Spleen (tissue), 11 donors: ENCODE results near the gene TGFBR3L. TPM values are rescaled to one million over a fixed set of nuclear protein-coding genes. Genes with fewer than 3 reads are reported as not detected.
"Not testable (repeated sequence)": the region's sequence is repeated elsewhere in the genome, so short reads cannot be mapped to it uniquely, and the experiment has no call there.

Experiments used
- DNase-seq: peaks from one replicate; pipeline ENCODE4 v3.0.0-alpha.2; 2020
- H3K27ac ChIP-seq, 8 donors: fragments of 200-600 bp; sonication (generic) in 7 of 8; 1 replicate in 4 of 8; 2 replicates in 4 of 8; pipeline versions ENCODE4 v1.5.0 to v1.8.0; 2016 to 2021; ENCODE audit warnings: inconsistent platforms in 4 of 8, mild to moderate bottlenecking in 4 of 8, moderate library complexity in 1 of 8
- H3K27me3 ChIP-seq, 7 donors: fragments of 200-600 bp; sonication (generic) in 6 of 7; replicated peaks in 1 of 7; 1 replicate in 4 of 7; 2 replicates in 3 of 7; pipeline versions ENCODE4 v1.5.0 to v1.8.0; 2016 to 2021; ENCODE audit warnings: inconsistent platforms in 3 of 7, mild to moderate bottlenecking in 1 of 7
- H3K36me3 ChIP-seq, 6 donors: fragments of 200-600 bp; sonication (generic) in 5 of 6; 1 replicate in 4 of 6; 2 replicates in 2 of 6; pipeline versions ENCODE4 v1.5.0 to v1.8.0; 2016 to 2021; ENCODE audit warnings: inconsistent platforms in 2 of 6
- H3K4me1 ChIP-seq, 6 donors: fragments of 200-600 bp; sonication (generic) in 5 of 6; 1 replicate in 3 of 6; 2 replicates in 3 of 6; pipeline versions ENCODE4 v1.5.0 to v1.8.0; 2016 to 2021; ENCODE audit warnings: inconsistent platforms in 3 of 6
- H3K4me3 ChIP-seq, 8 donors: fragments of 200-600 bp; sonication (generic) in 7 of 8; 1 replicate in 4 of 8; 2 replicates in 4 of 8; pipeline versions ENCODE4 v1.5.0 to v1.8.0; 2016 to 2021; ENCODE audit warnings: inconsistent platforms in 4 of 8, mild to moderate bottlenecking in 4 of 8, moderate library complexity in 2 of 8
- H3K9me3 ChIP-seq, 8 donors: fragments of 200-600 bp; sonication (generic) in 7 of 8; 1 replicate in 4 of 8; 2 replicates in 4 of 8; pipeline versions ENCODE4 v1.5.0 to v1.8.0; 2016 to 2021; ENCODE audit warnings: inconsistent platforms in 4 of 8
- CTCF ChIP-seq, 11 experiments: fragments of 200-600 bp in 7 of 11; fragments of 450-650 bp in 4 of 11; sonication (generic) in 4 of 11; IDR thresholded peaks in 8 of 11; conservative IDR thresholded peaks in 3 of 11; 1 replicate in 7 of 11; 2 replicates in 4 of 11; pipeline versions ENCODE4 v1.4.0 to v1.8.0; 2016 to 2021; ENCODE audit warnings: antibody characterized with exemption in 11 of 11, inconsistent platforms in 4 of 11, mild to moderate bottlenecking in 1 of 11
- POLR2A ChIP-seq, 3 donors: fragments of 450-650 bp; IDR thresholded peaks; one replicate each; pipeline ENCODE4 v1.5.1; 2017; ENCODE audit warnings: antibody characterized with exemption in 3 of 3, mild to moderate bottlenecking in 1 of 3
- POLR2AphosphoS5 ChIP-seq, 3 donors: sonication (generic); formaldehyde crosslinking; IDR thresholded peaks; one replicate each; pipeline ENCODE4 v1.5.1; 2017; ENCODE audit warnings: antibody characterized with exemption in 3 of 3
- WGBS, 5 donors: extraction: QIAGEN DNeasy Blood & Tissue Kit in 3 of 5; methylation state at CpG; one replicate each; pipeline versions ENCODE4 v1.1.5 to v1.1.7; 2013 to 2018; 5-methylcytosine and 5-hydroxymethylcytosine counted together
- intact Hi-C: fragments of 100-400 bp; cut with DNase I; formaldehyde crosslinking; loops from one replicate; pipeline ENCODE4 v1.15.0; 2023; ENCODE audit warnings: low total_unique reads
- polyA plus RNA-seq, 3 donors: library from polyadenylated mRNA; stranded (reverse); fragments of 200-250 nt; gene quantifications; one replicate each; pipeline ENCODE4 v1.2.1, GENCODE V29; 2013
- total RNA-seq, 7 donors: library from RNA; depleted of rRNA in 3 of 7; stranded (reverse); fragments of >200 nt in 3 of 7; fragmentation: NEBNext Ultra II Directional in 4 of 7; extraction: Animal tissue kit (Norgen Biotek cat#: 25700) in 4 of 7; gene quantifications; one replicate each; pipeline versions ENCODE4 v1.1.0 to v1.2.1, GENCODE V29; 2016 to 2021
- donor health status: healthy with polysubstance abuse.
- donor health status: DM: no; HTN: no; CAD: no; lungs with moderate emphysema.
- donor health status: DM: no; HTN: no; CAD: no.
- donor health status: Bipolar disorder and iron deficiency.
- donor health status: healthy.
- donor health status: DM: no; HTN: no; CAD: no.
- donor health status: DM: yes; HTN: yes; CAD: no.

Gene TGFBR3L
- total and polyA plus RNA-seq, 10 donors = 0.11 TPM; not detected in 9

DNA sequence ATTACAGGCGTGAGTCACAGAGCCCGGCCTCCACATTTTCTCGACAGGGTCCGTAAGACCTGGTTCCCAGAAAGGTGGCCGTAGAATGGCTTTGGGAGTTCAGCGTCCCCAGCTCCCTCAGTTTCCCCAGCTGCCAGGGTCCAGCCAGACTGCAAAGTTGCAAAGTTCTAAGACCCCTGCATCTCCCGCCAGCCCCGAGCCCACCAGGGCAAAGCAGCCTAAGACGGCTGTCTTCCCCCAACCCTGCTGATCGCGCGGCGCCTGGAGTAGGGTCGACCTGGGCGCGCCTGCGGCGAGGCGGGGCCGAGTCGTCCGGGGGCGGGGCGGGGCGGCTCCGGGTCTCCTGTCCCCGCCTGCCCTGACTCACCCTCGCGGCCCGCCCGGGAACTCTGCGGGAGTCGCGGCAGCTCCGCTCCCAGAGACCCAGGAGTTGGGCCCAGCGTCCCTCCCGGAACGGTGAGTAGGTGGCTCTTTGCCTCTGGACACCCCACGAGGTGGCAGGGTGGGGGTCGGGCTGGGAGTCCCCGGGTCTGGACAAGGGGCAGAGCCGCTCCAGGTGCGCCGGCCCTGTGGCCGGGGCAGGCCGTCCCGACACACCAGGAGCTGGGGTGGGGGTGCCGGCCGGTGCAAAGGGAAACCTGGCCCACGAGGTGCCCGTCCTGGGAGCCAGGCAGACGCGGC lies 26.3 kb upstream of the TGFBR3L start, which contains the start of gene LRRC8E:
TSS of gene LRRC8E (plus strand) at position 366 of the 681 bp plus-strand sequence. CDS start 7,094 bp downstream, outside the sequence.
- Histone ChIP-seq H3K4me3 (peak within 1 kb of the TSS in 1 of 8 donors; percentile 13), H3K27ac (no peak within 1 kb of the TSS), H3K27me3 (peaks cover 0 to 61% (median 17%) of the 10 kb centered on the region in 7 donors), H3K4me1 (peaks cover 0 to 12% (median 4%) of the 10 kb centered on the region in 6 donors), H3K9me3 (no peaks in the 10 kb centered on the region), H3K36me3 (no peaks in the 10 kb centered on the region)
- 11 to 47% (median 13%) methylated on average over 8 to 53 of the region's 53 CpGs for WGBS, 5 donors
- TF ChIP-seq CTCF (IDR thresholded peaks at IDR 0.05 in 8 of 11, conservative IDR thresholded peaks at IDR 0.05 in 3 of 11) = no peak
- TF ChIP-seq POLR2A (IDR thresholded peaks at IDR 0.05) = no peak
- no peak for DNase-seq
- intact Hi-C loops = no loop called here

DNA sequence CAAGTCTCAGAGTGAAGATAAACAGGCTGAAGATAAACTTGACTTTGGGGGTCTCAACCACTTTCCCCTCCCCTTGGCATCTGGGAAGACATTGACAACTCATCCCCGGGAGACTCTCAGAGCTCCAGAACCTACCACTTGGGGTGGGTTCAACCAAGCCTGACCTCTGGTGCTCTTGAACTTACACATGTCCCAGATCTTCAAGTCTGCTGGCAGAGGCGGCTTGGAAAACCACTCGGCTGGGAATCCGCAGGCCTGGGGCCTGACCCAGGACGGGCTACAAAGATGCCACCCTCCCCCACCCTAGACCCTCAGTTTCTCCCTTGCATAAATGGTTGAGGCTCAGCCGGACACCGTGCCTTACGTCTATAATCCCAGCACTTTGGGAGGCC lies 25.8 kb upstream of the TGFBR3L start:
- no peaks in the 10 kb centered on the region for H3K36me3 ChIP-seq
- no peaks in the 10 kb centered on the region for H3K9me3 ChIP-seq
- no peak for DNase-seq
- WGBS, 5 donors = 80 to 85% (median 82%) methylated on average over 8 of the region's 8 CpGs
- H3K4me3 ChIP-seq = peak overlapping the region in 1 of 8 donors; percentile 13
- H3K27ac ChIP-seq = no peak overlapping the region
- intact Hi-C loops = no loop called here
- no peak for TF ChIP-seq POLR2AphosphoS5 (IDR thresholded peaks at IDR 0.05)
- no peak for TF ChIP-seq POLR2A (IDR thresholded peaks at IDR 0.05)
- no peak for TF ChIP-seq CTCF (IDR thresholded peaks at IDR 0.05 in 8 of 11, conservative IDR thresholded peaks at IDR 0.05 in 3 of 11)
- peaks cover 0 to 12% (median 4%) of the 10 kb centered on the region in 6 donors for H3K4me1 ChIP-seq
- H3K27me3 ChIP-seq = peaks cover 0 to 67% (median 17%) of the 10 kb centered on the region in 7 donors

- H3K27me3 ChIP-seq = peaks cover 0 to 61% (median 19%) of the 10 kb centered on the region in 7 donors
- H3K4me3 ChIP-seq, H3K27ac ChIP-seq, intact Hi-C loops, DNase-seq, H3K36me3 ChIP-seq, H3K9me3 ChIP-seq, H3K4me1 ChIP-seq: not testable (repeated sequence)
- WGBS, 5 donors = 71 to 80% (median 75%) methylated on average over 18 of the region's 18 CpGs
These were observed 21.1 kb upstream of the TGFBR3L start for GRCh38 chr19:7893362-7894101.

DNA sequence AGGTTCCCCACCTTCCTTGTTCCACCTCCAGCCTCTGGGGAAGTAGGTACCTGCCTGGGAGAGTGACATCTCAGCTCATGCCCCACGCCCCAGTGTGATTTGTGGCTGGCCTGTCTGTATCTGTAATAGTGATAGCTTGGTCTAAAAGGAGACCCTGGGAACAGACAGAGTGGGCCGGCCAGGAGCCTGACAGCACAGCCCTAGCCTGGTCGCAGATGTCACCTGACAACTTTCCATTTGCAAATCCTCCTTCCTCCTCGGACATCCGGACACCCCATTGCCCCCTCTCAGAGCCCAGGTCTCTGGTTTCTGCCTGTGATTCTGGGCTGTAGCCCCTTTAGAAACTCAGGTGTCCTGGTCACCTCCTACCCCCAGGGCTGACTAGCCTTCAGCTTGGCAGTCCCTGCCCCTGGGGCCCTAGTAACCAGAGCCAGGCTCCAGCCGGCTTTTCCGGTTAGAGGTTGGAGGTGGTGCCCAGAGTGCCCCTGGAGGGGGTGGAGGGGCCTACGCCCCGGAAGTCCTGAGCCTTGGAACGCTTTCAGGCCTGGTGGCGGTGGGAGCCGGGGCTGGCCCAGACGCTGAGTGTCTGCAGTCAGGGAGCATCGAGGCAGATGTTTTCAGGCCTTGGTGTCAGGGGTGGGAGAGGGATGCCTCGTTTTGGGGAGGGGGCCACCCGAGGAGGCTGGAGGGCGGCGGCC lies 19.9 kb upstream of the TGFBR3L start:
- no peaks in the 10 kb centered on the region for H3K4me1 ChIP-seq
- H3K4me3 ChIP-seq = no peak overlapping the region
- WGBS, 5 donors = 54 to 67% (median 61%) methylated on average over 13 to 18 of the region's 18 CpGs
- DNase-seq = no peak
- intact Hi-C loops = no loop called here
- no peaks in the 10 kb centered on the region for H3K9me3 ChIP-seq
- no peak overlapping the region for H3K27ac ChIP-seq
- H3K36me3 ChIP-seq = no peaks in the 10 kb centered on the region
- peaks cover 0 to 50% (median 15%) of the 10 kb centered on the region in 7 donors for H3K27me3 ChIP-seq
- no peak for TF ChIP-seq POLR2A (IDR thresholded peaks at IDR 0.05)
- TF ChIP-seq CTCF (IDR thresholded peaks at IDR 0.05 in 8 of 11, conservative IDR thresholded peaks at IDR 0.05 in 3 of 11) = no peak
- no peak for TF ChIP-seq POLR2AphosphoS5 (IDR thresholded peaks at IDR 0.05)
